ENCODE data around the gene CDK9. TPM values are rescaled to one million over a fixed set of nuclear protein-coding genes. Genes with fewer than 3 reads are reported as not detected.

CDK9 gene
- total RNA-seq, 6 experiments from 2014 or later, result 52.0 to 61.3 (median 56.2) TPM

DNA sequence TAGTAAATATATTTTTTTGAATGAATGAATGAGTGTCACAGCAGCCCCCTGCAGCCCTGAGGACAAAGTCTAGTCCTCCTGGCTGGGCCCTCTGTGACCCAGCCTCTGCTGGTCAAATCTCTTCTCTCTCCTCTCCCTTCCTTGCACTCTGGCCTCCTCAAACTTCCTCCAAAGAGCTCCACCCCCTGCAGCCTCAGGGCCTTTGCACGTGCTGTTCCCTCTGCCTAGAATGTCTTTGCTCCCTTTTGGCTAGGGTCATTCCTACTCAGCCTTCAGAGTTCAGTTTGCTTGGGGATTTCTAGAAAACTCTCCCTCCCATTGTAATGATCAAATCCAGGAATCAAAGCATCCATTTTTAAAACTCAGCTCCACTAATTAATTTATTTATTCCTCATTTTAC lies 20.4 kb upstream of the CDK9 start:
- H3K36me3 Mint-ChIP-seq (ENCODE audit: low read depth), result no peaks in the 10 kb centered on the region
- no peak for DNase-seq
- H3K4me1 Mint-ChIP-seq (ENCODE audit: low read depth), result peaks cover 1% of the 10 kb centered on the region
- no peak overlapping the region for H3K27ac Mint-ChIP-seq
- H3K9me3 Mint-ChIP-seq, result no peaks in the 10 kb centered on the region
- H3K27me3 Mint-ChIP-seq (ENCODE audit: insufficient read depth), result peaks cover 26% of the 10 kb centered on the region
- no peak overlapping the region for H3K4me3 Mint-ChIP-seq
- TF ChIP-seq, protein P1, sequence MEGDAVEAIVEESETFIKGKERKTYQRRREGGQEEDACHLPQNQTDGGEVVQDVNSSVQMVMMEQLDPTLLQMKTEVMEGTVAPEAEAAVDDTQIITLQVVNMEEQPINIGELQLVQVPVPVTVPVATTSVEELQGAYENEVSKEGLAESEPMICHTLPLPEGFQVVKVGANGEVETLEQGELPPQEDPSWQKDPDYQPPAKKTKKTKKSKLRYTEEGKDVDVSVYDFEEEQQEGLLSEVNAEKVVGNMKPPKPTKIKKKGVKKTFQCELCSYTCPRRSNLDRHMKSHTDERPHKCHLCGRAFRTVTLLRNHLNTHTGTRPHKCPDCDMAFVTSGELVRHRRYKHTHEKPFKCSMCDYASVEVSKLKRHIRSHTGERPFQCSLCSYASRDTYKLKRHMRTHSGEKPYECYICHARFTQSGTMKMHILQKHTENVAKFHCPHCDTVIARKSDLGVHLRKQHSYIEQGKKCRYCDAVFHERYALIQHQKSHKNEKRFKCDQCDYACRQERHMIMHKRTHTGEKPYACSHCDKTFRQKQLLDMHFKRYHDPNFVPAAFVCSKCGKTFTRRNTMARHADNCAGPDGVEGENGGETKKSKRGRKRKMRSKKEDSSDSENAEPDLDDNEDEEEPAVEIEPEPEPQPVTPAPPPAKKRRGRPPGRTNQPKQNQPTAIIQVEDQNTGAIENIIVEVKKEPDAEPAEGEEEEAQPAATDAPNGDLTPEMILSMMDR (IDR thresholded peaks at IDR 0.05), result no peak

DNA sequence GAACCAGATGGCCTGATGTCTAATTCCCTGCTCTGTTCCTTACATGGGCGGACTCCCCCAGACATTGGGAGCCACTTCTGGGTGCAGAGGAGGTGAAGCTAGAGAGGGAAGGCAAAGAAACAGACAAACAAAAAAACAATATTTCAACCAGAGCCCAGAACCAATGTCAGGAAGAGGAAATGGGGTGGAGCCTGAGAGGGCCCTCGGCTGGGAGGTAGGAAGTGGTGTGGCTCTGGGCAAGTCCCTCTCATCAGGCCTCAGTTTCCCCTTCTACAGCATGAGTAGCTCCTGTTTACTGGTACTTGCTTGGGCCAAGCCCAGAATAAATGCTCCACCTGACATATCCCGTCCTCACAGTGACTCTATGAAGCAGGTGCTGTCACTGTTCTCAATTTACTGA lies 18.4 kb upstream of the CDK9 start:
- no peak overlapping the region for H3K27ac Mint-ChIP-seq
- no peaks in the 10 kb centered on the region for H3K9me3 Mint-ChIP-seq
- TF ChIP-seq, protein P1 (IDR thresholded peaks at IDR 0.05), result no peak
- H3K36me3 Mint-ChIP-seq (ENCODE audit: low read depth), result no peaks in the 10 kb centered on the region
- peaks cover 8% of the 10 kb centered on the region for H3K4me1 Mint-ChIP-seq (ENCODE audit: low read depth)
- H3K4me3 Mint-ChIP-seq, result no peak overlapping the region
- peaks cover 21% of the 10 kb centered on the region for H3K27me3 Mint-ChIP-seq (ENCODE audit: insufficient read depth)
- DNase-seq, result no peak

GRCh38 chr9:127767909-127768331 lies 17.9 kb upstream of the CDK9 start:
- H3K36me3 Mint-ChIP-seq (ENCODE audit: low read depth), result no peaks in the 10 kb centered on the region
- TF ChIP-seq, protein P1 (IDR thresholded peaks at IDR 0.05), result no peak
- no peak overlapping the region for H3K27ac Mint-ChIP-seq
- no peaks in the 10 kb centered on the region for H3K9me3 Mint-ChIP-seq
- peaks cover 20% of the 10 kb centered on the region for H3K27me3 Mint-ChIP-seq (ENCODE audit: insufficient read depth)
- H3K4me1 Mint-ChIP-seq (ENCODE audit: low read depth), result peaks cover 8% of the 10 kb centered on the region
- no peak overlapping the region for H3K4me3 Mint-ChIP-seq
- DNase-seq, result no peak

DNA sequence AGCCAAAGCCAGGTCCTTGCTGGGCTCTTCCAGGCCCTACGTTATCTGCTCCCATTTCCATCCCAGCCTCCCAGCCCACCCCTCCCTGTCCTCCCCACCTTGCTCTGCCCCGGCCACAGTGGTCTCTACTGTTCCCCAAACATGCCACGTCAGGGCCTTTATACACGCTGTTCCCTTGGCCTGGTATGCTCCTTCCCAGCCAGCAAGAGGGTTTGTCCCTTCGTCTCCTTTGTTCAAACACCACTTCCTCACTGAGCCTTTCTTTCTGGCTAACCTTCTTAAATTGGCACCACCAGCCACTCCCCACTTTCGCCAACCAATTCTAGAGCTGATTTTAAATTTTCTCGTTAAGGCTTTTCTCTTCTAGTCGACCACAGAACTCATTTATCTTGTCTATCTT lies 17.1 kb upstream of the CDK9 start:
- H3K9me3 Mint-ChIP-seq, result no peaks in the 10 kb centered on the region
- peaks cover 23% of the 10 kb centered on the region for H3K27me3 Mint-ChIP-seq (ENCODE audit: insufficient read depth)
- no peak for DNase-seq
- H3K4me1 Mint-ChIP-seq (ENCODE audit: low read depth), result peaks cover 8% of the 10 kb centered on the region
- H3K27ac Mint-ChIP-seq, result no peak overlapping the region
- TF ChIP-seq, protein P1 (IDR thresholded peaks at IDR 0.05), result no peak
- H3K36me3 Mint-ChIP-seq (ENCODE audit: low read depth), result no peaks in the 10 kb centered on the region
- no peak overlapping the region for H3K4me3 Mint-ChIP-seq

- DNase-seq, result no peak
- Mint-ChIP-seq H3K27me3 (ENCODE audit: insufficient read depth) (peaks cover 27% of the 10 kb centered on the region), H3K9me3 (no peaks in the 10 kb centered on the region), H3K27ac (no peak overlapping the region), H3K36me3 (ENCODE audit: low read depth) (no peaks in the 10 kb centered on the region), H3K4me1 (ENCODE audit: low read depth) (peaks cover 8% of the 10 kb centered on the region), H3K4me3 (no peak overlapping the region)
- TF ChIP-seq, protein P1 (IDR thresholded peaks at IDR 0.05), result no peak
Observed at GRCh38 chr9:127769101-127769500, 16.7 kb upstream of the CDK9 start.

Measured in HFFc6 (cell line).